IPS-NIHi11 (cell line): Measurements from ENCODE around the gene SLC25A21.

Experiments used
- DNase-seq: peaks from one replicate; pipeline ENCODE4 v3.0.0; 2012; ENCODE audit warnings: mixed read lengths, low spot score

Gene SLC25A21

DNA sequence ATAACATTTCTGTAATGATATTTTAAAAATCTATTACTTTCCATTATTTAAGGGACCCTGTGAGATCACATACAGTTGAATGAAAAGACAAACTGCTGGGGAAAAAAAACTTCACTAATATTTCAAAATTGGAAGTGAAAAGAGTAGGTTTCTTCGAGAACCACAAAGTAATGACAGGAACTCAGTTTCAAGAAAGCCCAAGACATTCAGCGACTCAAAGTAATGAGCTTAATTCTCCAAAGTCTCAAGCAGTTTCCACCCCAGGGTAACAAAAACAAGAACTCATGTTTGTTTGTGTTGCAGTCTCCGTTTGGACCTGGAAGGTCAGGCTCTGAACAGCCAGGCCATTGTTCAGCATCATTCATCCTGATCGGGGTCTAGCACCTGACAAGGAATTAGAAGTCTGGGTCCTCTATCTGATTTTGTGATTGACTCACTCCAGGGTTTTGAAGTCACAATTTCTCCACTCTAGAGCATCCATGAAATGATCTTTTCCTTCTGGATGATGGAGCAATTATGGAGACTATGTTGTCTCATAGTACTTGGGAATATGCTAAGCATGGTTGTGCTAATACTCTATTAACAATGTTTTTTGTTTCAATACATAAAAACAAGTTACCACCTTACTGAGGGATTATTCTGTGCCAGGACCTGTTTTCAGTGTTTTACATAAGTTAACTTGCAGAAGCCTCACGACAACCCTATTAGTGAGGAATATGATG, 126.9 kb downstream of the SLC25A21 start:
- DNase-seq = no peak

DNA sequence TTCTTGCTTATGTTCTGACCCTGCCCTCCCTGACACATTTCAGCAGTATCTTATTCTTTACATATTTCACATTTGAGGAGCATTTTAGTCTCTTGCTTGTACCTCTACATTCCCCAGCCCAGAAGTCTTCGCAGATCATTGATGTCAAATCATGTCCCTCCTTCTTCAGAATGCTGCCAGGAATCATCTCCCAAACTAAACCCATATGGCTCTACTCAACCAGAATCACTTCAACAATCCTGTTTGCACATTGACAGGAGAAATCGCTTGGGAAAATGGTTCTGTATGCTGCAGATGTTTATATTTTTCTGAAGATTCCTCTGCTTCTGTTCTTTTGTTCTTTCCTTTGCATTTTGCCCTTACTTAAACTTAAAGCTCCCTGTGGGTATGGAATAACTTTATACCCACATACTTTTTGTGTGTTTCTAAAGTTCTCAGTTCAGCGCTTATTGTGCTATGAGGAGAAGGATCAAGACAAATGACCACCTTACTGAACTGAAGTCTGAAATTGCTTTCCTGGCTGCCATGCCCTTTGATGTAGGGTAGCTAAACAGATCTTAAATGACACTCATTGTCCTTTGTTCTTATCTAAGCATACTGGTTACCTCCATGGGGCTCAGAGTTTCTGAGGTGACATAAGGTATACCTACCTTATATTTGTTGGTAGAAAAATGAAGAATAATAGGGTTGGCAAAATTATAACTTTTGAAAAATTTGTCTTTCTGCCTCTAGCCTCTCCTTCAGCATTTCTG, 134.6 kb downstream of the SLC25A21 start:
- DNase-seq = no peak

DNA sequence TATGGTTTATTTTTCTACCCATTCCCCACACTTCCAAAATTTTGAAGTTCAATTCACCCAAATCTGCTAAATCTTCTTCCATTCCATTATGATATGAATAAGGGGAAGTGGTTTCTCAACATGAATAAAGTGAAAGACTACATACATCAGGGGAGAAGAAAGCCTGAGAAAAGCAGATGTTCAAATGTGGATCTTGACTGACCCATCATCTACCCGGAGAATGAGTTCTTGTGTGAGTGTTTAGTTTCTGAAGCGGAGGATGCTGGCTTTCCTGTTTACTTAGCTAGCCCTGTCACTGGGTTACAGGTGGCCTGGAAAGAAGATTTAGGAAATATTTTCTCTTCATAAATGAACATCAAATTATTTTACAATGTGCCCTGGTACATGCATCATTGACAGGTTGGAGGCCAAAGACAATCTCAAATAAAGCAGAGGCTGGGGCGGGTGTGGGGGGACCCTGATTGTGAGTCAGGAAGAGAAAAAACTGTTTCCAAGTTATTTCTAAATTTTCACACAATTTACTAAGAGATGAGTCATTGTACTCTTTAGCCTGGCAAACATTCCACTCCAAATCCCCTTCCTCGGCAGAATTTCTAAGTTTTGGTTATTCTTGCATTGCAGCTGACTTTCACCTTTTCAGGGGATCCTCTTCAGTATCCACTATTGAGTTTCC, 135.6 kb downstream of the SLC25A21 start:
- no peak for DNase-seq

DNA sequence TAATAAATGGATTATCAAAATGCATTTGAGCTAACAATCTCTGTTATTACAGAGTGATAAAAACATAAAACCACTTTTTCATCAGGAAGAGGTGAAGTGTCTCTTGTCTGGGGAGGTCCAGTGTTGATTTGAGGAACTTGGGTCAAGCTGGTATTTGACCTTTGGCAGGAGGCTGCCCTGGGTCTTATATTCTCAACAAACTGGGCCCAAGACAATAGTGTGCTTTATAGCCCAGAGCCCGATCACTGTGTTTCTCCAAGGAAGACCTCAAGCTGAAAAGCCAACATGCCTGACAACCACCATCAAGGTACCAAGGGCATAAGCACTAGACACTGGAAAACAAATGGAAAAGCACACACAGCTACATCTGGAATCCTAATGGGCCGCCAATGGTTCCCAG, 137.0 kb downstream of the SLC25A21 start:
- DNase-seq = no peak

DNA sequence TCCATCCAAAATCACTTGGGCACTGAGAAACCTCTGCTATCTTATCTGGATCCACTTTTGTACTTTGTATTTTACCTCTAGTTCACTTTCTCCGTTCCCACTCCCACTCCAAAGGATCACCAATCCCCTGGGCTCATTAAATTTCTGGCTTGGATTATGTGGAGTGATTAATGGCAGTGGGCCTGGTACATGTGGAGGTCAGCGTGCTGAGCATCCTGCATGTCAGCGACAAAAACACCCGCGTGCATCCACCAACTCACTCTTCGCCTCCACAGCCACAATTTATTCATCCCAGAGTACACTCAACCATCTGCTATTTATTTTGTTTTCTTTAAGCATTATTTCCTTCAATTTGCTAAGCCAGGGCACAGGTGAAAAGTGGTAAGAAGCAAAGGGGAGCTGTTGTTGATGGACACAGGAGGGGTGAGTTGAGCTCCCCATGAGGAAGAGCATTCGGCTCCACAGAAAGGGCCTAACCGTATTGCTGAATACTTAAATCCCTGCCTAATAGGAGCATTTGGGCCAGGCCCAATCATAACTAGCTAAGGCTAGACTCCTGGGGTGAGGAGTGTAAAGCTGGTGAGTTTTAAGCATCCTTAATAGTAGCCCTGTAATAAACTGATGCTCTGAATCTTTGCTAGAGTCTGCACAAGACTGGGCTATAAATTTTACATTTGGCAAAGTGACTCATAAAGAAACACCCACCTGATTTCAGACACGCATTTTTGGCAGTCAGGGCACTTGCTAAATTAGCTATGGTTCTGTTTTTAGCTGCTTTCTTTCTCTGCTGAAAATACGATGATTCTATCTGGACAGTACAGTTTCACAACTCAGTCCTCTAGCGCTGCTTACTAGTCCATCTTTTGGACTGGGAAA, 137.8 kb downstream of the SLC25A21 start:
- no peak for DNase-seq

DNA sequence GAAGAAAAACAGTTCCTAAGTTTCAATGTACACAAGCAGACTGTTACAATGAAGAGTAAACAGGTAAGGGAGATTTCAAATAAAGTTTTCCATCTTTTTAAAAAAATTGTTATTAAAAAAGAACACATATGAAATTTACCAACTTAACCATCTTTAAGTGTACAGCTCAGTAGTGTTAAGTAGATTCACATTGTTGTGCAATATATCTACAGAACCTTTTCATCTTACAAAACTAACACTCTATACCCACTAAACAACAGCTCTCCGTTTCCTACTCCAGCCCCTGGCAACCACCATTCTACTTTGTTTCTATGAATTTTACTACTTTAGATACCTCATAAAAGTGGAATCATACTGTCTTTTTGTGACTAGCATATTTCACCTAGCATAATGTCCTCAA, 139.5 kb downstream of the SLC25A21 start:
- no peak for DNase-seq

DNA sequence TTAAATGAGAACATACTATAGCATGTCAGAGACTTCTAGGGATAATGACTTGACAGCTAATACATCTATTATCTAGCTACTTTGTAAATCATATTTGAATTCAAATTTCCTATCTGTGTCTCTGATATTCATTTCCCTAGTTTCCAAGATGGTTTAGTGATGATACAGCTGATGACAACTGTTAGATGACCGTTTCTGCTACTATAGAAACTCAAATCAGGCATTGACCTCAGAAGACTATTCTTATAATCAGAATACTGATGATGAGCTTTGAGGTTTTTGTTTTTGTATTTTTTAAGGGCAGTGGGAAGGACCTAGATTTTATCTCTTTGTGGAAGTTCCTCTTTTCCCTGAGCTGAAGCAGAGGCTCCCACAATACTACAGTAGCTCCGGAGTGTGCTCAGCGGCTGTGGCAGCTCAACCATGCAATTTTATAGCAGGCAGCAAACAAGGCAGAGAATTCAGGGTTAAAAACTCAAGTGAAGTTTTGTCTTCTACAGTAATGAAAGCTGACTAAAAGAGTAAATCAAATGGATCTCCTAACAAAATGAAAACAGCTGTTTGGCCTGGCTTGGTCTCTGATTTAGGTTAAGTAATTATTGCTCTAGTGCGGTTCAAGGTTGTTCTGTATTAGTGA, 145.1 kb downstream of the SLC25A21 start:
- DNase-seq = no peak

DNA sequence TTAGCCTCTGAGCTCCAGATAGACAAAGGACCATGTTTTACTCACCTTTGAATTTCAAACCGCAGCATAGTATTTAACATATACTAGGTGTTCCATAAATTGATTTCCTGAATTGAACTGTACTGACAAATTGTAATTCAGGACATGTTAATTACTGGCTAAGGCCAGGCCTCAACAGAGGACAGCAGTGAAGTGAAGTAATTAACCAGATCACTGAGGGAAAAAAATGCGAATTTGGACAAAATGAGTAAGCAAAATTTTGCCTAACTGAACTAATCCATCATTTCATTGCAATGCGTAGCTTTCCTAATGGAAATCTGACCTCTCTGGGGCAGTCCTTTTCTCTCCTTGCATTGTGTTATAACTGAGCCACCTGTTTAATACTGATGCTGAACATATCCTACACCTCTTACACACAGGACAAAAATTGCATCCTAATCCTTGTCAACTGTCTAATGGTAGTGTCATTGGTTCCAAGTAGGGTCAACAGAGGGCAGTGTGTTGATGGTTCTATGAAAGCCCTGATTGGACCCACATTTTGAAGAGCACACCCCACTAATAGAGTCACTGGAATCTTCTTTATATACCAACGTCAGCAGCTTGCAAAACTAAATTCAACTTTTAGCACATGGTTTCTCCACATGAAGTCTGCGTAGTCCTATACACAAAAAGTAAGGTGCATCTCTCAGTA, 148.4 kb downstream of the SLC25A21 start:
- DNase-seq = no peak

DNA sequence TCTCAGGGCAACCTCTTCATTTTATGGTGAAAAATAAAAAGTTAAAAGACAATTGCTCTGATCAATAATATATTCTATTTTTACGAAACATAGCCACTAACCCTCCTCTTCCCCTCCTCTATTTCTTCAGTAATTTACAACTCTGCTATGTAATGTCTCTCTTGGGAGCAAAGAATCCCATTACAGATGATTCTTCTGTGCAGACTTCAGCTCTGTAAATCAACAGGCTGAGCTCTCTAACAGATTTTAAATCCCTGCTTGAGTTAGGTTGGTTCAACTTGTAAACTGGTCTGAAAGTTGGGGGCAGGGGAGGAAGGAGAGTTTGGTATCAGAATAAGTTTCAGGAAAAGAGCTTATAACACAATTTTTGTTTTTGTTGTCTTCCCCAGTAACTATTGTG, 151.0 kb downstream of the SLC25A21 start:
- no peak for DNase-seq

DNA sequence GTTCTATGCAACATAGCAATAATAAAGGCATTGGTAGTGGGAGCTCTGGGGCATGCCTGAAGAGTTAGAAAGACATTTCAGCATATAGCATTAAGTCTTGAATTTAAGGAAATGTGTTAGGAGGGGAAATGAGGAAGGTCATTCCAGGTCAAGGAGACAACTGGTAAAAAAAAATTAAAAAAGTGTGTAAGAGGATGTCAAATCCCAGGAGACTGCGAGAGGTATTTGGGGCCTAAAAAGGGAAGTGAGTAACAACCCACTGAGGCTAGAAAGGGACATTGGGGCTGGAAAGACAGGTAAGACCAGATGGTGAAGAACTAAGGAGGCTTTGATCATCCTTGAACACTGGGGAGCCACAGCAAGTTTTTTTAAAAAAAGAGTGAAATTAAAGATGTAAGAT, 152.9 kb downstream of the SLC25A21 start:
- no peak for DNase-seq

DNA sequence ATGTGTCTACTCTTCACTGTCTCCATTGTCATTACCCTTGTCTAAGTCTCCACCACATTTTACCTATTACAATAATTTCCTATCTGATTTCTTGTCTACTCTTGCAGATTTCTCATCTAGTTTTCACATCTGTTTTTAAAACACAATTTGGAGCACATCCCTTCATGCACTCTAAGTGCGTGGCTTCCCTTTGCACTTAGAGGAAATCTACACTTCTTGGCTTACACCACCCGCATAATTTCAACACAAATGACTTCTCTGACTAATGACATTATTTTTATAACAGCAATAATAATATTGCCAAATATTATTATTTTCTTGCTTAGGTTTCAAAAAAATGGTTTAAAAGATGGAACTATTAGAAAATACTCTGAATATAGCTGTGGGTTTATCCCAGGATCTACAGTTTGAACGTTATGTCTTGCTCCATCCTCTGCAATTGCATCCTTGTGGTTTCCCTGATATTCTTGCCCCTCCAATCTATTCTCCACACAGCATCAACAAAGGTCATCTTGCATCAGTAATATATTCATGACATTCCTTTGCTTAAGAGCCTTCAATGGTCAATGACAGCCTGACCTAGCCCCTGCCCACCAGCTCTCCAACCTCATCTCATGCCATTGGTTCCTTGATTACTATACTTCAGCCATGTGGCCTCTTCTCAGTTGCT, 153.7 kb downstream of the SLC25A21 start:
- no peak for DNase-seq

DNA sequence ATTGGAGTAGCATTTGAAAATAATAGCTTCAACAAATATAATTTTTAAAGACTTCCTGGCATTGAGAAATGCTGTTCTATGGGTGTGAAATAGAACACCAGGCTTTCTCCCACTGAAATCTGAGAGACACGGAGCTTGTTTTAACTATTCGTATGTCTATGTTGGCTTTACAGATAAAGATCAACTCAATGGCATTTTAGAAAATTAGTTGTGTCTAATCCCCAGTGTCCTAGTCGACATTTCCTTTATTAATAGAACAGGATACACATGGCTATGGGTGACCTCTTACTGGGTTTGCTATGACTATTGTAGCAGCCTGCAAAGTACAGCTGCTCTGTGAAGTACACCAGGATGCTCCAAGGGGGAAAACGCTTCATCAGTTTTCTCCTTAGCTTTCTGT, 159.3 kb downstream of the SLC25A21 start:
- no peak for DNase-seq

DNA sequence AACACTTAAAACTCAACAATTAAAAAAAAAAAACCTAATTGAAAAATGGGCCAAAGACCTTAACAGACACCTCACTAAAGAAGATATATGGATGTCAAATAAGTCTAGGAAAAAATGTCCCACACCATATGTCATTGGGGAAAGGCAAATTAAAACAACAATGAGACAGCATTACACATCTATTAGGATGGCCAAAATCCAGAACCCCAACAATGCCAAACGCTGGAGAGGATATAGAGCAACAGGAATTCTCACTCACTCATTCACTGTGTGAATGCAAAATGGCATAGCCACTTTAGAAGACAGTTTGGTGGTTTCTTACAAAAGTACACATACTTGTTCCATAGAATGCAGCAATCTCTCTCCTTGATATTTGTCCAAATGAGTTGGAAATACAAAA, 173.7 kb downstream of the SLC25A21 start:
- no peak for DNase-seq

DNA sequence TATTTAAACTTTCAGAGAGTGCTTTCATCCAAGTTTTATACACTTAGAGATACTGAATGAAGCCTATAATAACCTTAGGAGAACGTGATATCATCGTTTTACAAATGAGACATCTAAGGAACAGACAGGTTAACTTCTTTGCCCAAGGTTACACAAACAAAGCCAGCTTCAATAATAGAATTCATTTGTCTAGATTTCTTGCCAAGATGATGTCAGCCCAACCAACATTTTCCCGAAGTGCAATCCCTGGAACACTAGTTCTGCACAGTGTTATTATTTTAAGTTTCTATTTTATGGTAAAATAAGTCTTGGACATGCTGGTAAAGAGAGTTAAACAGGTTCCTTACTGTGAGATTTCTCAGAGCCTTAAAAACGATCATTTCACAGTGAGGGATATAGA, 174.6 kb downstream of the SLC25A21 start:
- DNase-seq = no peak

DNA sequence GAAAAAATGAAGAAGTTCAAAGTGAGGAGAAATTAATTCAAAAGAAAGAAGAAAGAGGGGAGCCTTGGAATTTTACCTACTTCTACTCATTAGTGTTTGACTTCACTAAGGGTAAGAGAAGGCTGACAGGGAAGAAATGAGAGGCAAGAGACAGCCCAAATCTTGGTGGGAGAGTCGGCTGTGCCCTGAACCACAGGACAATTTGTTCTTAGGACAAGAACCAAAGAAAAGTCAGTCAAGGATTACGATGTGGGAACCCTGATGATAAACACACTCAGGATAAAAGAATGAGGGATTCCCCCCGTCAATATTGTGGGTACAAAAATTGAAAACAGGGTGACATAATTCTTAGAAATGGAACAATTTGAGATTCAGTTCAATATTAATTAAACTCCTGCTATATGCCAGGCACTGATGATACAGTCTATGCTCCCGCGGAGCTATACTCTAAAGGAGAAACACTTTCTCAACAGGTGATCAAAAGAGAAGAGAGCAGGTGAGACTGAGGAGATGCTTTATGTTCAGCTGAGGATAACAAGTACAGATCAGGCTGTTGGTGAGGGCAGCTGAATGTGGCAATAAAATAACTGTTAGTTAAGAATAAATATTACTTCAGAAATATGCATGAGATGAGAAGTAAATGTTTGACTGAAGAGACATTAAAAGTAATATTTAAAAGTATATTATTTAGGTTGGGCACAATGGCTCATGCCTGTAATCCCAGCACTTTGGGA, 175.4 kb downstream of the SLC25A21 start:
- DNase-seq = no peak

DNA sequence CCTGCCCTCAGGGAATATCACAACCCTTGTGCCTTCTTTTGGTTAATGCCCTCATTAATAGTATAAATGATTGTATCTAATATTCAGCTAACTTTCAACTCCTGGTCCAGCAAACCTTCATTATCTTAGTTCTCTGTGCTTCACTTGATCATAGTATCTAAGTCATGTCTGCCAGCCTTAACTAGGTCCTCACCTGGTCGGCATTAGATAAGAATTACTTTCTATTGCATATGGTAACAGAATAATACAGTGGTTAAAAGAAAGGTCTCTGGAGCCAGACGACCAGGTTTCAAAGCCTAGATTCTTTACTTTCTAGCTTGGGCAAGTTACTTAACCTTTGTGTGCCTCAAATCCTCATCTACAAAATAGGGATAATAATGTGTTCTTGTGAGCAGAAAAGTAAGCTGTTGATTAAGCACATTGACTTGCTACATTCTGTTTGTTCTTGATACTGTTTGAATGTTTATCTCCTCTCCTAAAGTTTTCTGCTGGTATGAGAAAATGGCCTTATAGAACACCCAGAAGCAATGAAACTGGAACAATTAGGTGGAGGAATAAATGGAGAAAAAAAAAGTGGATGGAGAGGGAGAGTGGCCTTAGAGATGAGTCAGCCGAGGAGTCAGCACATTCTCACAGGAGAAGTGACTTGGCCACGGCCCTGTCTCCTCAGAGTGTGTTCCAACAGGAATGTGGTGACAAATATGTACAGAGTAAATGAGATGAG, 176.1 kb downstream of the SLC25A21 start:
- no peak for DNase-seq

DNA sequence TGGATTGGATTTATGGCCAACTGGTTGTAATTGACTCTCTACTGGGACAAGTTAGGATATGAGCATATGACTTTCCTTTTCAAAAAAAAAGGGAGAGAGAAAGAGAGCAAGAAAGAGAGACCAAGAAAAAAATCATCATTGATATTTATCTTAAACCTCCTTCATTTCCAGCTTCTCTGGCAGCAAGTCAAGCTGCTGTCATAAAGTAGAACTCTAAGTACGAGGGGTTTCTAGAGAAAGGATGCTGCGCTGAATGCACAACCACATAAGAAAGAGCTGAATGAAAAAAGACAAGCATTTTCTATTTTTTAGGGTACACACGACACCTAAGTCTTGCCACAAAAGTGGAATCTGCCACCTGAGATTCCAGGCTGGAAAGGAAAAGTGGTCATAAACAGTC, 182.6 kb downstream of the SLC25A21 start:
- DNase-seq = no peak

DNA sequence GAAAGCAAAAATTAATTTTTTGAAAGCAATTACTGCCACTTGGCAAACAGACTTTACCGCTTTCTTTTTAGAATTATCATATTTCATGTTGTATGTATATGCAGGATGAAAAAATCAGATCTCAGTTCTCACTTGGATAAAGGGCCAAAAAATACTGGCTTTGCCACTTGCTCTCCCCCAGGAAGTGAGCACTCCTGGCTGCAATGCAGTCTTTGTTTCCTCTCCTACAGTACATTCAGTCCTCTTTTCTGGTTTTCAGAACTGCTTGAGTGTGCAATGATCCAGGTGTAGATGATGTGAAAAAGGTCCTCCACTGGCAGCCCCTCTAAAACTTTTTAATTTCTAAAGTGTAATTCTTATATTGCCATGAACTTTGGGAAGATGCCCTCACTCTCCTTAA, 183.4 kb downstream of the SLC25A21 start:
- no peak for DNase-seq

DNA sequence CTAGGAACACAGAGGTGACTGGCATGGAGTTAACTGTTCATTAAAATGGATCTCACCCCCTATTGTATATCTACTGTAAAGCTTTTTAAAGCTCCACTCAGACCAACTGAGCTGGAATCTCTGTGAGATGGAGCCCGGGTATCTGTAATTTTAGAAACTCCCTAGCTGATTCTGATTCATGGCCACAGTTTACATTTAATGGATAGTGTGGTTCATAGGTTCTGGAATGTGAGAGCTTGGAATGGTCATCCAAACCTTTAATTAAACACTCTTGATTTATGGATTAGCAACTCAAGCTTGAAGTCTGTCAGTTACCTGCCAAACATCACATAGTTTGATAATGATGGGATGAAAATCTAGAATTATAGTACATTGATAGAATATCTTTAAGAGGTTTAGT, 183.8 kb downstream of the SLC25A21 start:
- DNase-seq = no peak
